T-helper 2 cell treated with Interferon-gamma antibody and Interleukin-4, amounts not matched to agents 100 ng/mL and 5 ng/mL, for 36 hours (primary cell): ENCODE data around the gene MNAT1. TPM values are rescaled to one million over a fixed set of nuclear protein-coding genes. Genes with fewer than 3 reads are reported as not detected.
"Not testable (repeated sequence)": the region's sequence is repeated elsewhere in the genome, so short reads cannot be mapped to it uniquely, and the experiment has no call there.

Experiments
- intact Hi-C: fragments of 100-400 bp; cut with micrococcal nuclease; formaldehyde crosslinking; loops from one replicate; pipeline ENCODE4 v1.15.1; 2023
- total RNA-seq: library from RNA; stranded (reverse); gene quantifications from 2 replicates; pipeline ENCODE4 v1.2.3, GENCODE V29; 2022

The MNAT1 gene
- total RNA-seq, 1 donor from 2014 or later: 42.9 TPM

GRCh38 chr14:60735416-60735815, 855 bp downstream of the MNAT1 start:
- intact Hi-C loops: loop anchor here (1.0 kb wide), 1 partner anchor 18 kb away; no protein-coding TSS in a partner anchor

- intact Hi-C loops: no loop called here
Measured at GRCh38 chr14:60736494-60736893, 1.9 kb downstream of the MNAT1 start.

DNA sequence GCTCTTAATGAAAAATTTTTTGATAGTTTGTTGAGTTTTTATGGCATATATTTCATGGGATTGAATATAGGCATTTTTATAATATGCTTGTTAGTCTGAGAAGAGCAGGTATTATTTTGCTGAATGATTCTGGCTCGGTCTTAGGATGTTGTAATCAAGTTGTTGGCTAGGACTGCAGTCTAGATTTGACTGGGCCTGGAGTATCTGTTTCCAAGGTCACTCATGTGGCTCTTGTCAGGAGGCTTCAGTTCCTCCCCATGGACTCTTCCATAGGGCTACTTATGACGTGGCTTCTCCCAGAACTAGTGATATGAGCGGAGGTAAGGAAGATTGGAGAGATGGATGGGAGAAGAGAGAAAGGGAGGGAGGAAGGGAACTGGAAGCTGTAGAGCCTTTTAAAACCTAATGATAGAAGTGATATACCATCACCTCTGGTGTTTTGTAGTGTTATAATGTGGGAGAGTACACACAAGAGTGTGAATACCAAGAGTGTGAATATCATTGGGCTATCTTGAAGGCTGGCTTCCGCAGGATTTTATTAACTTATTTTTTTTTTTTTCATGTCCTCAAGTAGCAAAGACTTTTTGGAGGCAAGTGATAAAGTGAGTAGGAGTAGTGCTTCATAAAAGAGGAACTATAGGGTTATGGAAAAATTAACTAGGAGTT, 4.4 kb downstream of the MNAT1 start:
- intact Hi-C loops: no loop called here

- intact Hi-C loops: no loop called here
Measured at GRCh38 chr14:60744566-60744965, 10.0 kb downstream of the MNAT1 start.

- intact Hi-C loops: loop anchor here (1.0 to 10.0 kb wide), 6 partner anchors 18 to 659 kb away; partner anchors contain the start of genes PCNX4, PPM1A, SLC38A6 and TRMT5
Measured at GRCh38 chr14:60753264-60754119, 18.9 kb downstream of the MNAT1 start.

GRCh38 chr14:60756847-60757246, 22.3 kb downstream of the MNAT1 start:
- intact Hi-C loops: loop anchor here (5.0 to 10.0 kb wide), 4 partner anchors 35 to 662 kb away; partner anchors contain the start of genes PCNX4 and PPM1A

- intact Hi-C loops: loop anchor here (5.0 to 10.0 kb wide), 4 partner anchors 35 to 663 kb away; partner anchors contain the start of genes PCNX4 and PPM1A
Measured at GRCh38 chr14:60757567-60758002, 23.0 kb downstream of the MNAT1 start.

DNA sequence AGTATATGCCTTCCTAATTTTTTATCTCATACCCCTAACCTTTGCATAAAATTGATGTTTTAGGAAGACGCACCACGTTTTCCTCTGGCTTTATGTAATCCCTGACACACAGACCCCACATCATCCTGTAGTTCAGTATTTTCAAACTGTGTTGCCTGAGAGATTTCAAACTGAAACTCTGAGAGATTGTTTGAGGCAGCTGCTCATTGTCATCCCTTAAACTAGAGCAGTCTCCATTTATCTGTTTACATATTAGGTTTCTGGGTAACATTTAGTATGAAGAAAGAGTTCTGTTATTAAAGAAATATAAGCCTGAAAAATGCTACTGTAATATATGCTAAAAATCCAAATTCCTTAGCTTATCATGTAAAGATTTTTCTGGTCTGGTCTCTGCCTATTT, 24.3 kb downstream of the MNAT1 start:
- intact Hi-C loops: loop anchor here (5.0 to 10.0 kb wide), 4 partner anchors 33 to 664 kb away; partner anchors contain the start of genes PCNX4 and PPM1A

DNA sequence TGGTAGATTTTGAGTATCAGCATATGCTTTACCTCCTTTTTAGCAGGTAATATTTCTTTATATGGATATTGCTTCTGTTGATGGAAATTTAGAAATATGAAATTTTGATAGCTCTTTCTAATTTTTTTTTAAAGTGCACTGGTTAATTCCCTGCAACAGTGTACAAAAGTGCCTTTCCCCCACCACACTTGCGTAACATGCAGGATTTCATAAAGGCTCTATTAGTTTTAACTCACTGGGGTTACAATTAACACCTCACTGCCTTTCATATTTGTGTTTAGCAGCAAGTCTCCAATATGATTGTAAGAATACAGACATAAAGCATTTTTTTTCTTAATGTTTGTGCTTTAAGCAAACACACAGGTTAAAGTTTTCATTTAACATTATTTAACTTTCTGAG, 25.6 kb downstream of the MNAT1 start:
- intact Hi-C loops: no loop called here

- intact Hi-C loops: no loop called here
Measured at GRCh38 chr14:60760644-60761364, 26.2 kb downstream of the MNAT1 start.

DNA sequence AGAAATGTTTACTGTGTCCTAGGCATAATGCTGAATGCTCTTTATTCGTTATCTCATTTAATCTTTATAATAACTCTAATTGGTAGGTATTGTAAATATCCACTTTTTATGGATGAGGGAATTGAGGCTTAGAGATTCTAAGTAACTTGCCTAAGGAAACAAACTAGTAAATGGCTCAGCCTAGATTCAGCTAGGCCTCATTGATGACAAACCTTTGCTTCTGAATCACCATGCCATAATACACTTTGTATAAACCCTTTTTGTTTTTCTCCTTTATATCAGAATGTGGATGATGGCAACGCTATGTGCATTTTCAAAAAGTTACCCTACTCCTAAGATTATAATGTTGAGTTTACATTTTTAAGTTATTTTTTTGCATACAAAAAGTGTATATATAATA, 34.0 kb downstream of the MNAT1 start:
- intact Hi-C loops: no loop called here

GRCh38 chr14:60771117-60771516, 36.6 kb downstream of the MNAT1 start:
- intact Hi-C loops: no loop called here

GRCh38 chr14:60773558-60773957, 39.0 kb downstream of the MNAT1 start:
- intact Hi-C loops: no loop called here

GRCh38 chr14:60775296-60775695, 40.7 kb downstream of the MNAT1 start:
- intact Hi-C loops: no loop called here

DNA sequence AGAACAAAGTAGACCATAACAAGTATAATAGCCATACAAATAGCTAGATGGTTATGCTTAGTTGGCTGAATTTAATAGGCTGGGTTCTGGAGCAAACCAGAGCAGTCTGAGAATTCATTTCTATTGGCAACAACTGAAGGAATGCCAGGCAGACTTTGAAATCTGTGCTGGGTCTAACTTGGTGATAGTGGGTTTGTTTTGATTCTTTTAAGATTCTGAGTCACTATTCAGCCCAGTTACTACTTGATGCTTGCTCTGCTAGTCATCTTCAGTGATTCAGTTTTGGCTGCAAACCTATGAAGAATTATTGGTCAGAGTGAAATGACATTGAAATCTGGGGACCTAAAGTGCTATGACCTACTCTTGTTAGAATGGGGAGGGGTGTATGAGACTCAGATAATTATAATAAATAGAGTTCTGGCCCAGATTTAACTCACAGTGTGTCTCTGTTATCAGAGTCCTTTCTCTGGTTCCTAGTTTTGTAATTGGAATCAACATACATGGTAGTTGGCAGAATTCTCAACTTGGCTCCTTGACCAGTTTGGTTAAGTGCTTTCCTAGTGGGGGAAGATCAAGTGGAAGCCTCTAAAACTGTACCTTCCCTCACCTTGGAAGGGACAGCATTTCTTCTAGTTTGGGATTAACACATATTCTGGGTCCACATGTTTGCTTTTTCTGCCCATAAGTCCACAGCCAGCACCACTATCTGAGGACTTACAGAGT, 43.5 kb downstream of the MNAT1 start:
- intact Hi-C loops: no loop called here

DNA sequence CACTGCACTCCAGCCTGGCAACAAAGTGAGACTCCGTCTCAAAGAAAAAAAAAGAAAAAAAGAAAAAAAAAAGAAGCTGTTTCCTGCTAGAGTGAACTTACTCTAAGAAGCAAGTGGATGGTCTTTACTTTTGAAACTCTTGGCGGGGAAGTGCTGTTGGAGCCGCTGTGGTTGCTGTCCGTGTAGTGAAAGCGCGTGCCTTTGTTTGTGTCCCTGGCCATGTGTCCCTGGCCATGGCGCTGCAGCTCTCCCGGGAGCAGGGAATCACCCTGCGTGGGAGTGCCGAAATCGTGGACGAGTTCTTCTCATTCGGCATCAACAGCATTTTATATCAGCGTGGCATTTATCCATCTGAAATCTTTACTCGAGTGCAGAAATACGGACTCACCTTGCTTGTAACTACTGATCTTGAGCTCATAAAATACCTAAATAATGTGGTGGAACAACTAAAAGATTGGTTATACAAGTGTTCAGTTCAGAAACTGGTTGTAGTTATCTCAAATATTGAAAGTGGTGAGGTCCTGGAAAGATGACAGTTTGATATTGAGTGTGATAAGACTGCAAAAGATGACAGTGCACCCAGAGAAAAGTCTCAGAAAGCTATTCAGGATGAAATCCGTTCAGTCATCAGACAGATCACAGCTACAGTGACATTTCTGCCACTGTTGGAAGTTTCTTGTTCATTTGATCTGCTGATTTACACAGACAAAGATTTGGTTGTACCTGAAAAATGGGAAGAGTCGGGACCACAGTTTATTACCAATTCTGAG, 45.4 kb downstream of the MNAT1 start:
- intact Hi-C loops: not testable (repeated sequence)

GRCh38 chr14:60780558-60780957, 46.0 kb downstream of the MNAT1 start:
- intact Hi-C loops: not testable (repeated sequence)

- intact Hi-C loops: no loop called here
Measured at GRCh38 chr14:60786905-60787304, 52.3 kb downstream of the MNAT1 start.

GRCh38 chr14:60789656-60790055, 55.1 kb downstream of the MNAT1 start:
- intact Hi-C loops: loop anchor here (5.0 kb wide), 1 partner anchor 32 kb away; no protein-coding TSS in a partner anchor

- intact Hi-C loops: loop anchor here (5.0 kb wide), 1 partner anchor 34 kb away; no protein-coding TSS in a partner anchor
Measured at GRCh38 chr14:60790850-60791249, 56.3 kb downstream of the MNAT1 start.
